ENCODE measurements around the gene C20orf202.

DNA sequence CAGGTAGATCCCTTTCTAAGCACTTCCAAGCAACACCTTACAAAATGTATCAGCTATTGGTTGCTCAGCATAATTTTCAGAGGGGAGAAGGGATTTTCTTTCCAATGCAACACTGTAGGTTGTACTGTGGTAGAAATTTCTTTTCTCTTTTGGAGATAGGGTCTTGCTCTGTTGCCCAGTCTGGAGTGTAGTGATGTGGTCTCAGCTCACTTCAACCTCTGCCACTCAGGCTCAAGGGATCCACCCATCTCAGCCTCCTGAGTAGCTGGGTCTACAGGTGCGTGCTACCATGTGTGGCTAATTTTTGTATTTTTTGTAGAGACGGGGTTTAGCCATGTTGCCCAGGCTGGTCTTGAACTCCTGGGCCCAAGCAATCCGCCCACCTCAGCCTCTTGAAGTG is 38.8 kb downstream of the C20orf202 start:
- TF ChIP-seq, protein P1, sequence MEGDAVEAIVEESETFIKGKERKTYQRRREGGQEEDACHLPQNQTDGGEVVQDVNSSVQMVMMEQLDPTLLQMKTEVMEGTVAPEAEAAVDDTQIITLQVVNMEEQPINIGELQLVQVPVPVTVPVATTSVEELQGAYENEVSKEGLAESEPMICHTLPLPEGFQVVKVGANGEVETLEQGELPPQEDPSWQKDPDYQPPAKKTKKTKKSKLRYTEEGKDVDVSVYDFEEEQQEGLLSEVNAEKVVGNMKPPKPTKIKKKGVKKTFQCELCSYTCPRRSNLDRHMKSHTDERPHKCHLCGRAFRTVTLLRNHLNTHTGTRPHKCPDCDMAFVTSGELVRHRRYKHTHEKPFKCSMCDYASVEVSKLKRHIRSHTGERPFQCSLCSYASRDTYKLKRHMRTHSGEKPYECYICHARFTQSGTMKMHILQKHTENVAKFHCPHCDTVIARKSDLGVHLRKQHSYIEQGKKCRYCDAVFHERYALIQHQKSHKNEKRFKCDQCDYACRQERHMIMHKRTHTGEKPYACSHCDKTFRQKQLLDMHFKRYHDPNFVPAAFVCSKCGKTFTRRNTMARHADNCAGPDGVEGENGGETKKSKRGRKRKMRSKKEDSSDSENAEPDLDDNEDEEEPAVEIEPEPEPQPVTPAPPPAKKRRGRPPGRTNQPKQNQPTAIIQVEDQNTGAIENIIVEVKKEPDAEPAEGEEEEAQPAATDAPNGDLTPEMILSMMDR (IDR thresholded peaks at IDR 0.05; ENCODE audit: low read length) = no peak
- no peak for TF ChIP-seq EZH2 (IDR thresholded peaks at IDR 0.05; ENCODE audit: borderline replicate concordance, low read length)
